Osteoblast (primary cell): ENCODE data around the gene OR1I1. TPM values are rescaled to one million over a fixed set of nuclear protein-coding genes. Genes with fewer than 3 reads are reported as not detected.

ENCODE experiments used
- DNase-seq: peaks from one replicate; pipeline ENCODE4 v3.0.0; 2011; ENCODE audit warnings: low spot score, mixed read lengths; ENCODE audit not compliant: insufficient read length; ENCODE audit errors: missing footprints
- H2AFZ ChIP-seq: 2 replicates; pipeline ENCODE4 v1.6.0; 2011; ENCODE audit warnings: mild to moderate bottlenecking, low read length
- H3K27ac ChIP-seq: 2 replicates; pipeline ENCODE4 v1.5.1; 2011; ENCODE audit warnings: mild to moderate bottlenecking, low read depth, low read length, moderate library complexity
- H3K27me3 ChIP-seq: 2 replicates; pipeline ENCODE4 v1.6.0; 2012; ENCODE audit warnings: mild to moderate bottlenecking, control low read depth, inconsistent platforms, low read length, moderate library complexity; ENCODE audit not compliant: insufficient read depth
- H3K36me3 ChIP-seq: 2 replicates; pipeline ENCODE4 v1.5.1; 2011; ENCODE audit warnings: mild to moderate bottlenecking, low read length, control low read depth, moderate library complexity; ENCODE audit not compliant: insufficient read depth
- H3K4me1 ChIP-seq: 2 replicates; pipeline ENCODE4 v1.5.1; 2011; ENCODE audit warnings: mild to moderate bottlenecking, low read length, control low read depth, moderate library complexity; ENCODE audit not compliant: insufficient read depth
- H3K4me2 ChIP-seq: 2 replicates; pipeline ENCODE4 v1.6.0; 2011; ENCODE audit warnings: mild to moderate bottlenecking, low read length; ENCODE audit not compliant: insufficient read depth
- H3K4me3 ChIP-seq: fragments of 200-600 bp; sonication (generic); 3 replicates; pipeline ENCODE4 v1.5.1; 2012; ENCODE audit warnings: mild to moderate bottlenecking, low read length, inconsistent platforms; ENCODE audit not compliant: insufficient read depth
- H3K79me2 ChIP-seq: 2 replicates; pipeline ENCODE4 v1.6.0; 2012; ENCODE audit warnings: mild to moderate bottlenecking, low read length, control low read depth, inconsistent platforms; ENCODE audit not compliant: insufficient read depth
- H3K9me3 ChIP-seq: 2 replicates; pipeline ENCODE4 v1.5.1; 2011; ENCODE audit warnings: low read depth, low read length, control low read depth
- H4K20me1 ChIP-seq: 2 replicates; pipeline ENCODE4 v1.6.0; 2012; ENCODE audit warnings: mild to moderate bottlenecking, low read length, control low read depth; ENCODE audit not compliant: insufficient read depth
- CTCF ChIP-seq: IDR thresholded peaks from 2 replicates; pipeline ENCODE4 v1.5.1; 2011; ENCODE audit warnings: mild to moderate bottlenecking, low read depth, low read length, moderate library complexity; ENCODE audit errors: extremely low read depth
- total RNA-seq: library from RNA; depleted of rRNA; stranded (reverse); fragments of >200 nt; gene quantifications from 2 replicates; pipeline ENCODE4 v1.2.3, GENCODE V29; 2012

The OR1I1 gene
- not detected in 2 replicates for total RNA-seq

GRCh38 chr19:15081911-15082310 is at the start of gene OR1I1:
Gene OR1I1 (plus strand): TSS chr19:15082211. CDS start chr19:15087066, 4,855 bp downstream.
- DNase-seq: no peak
- no peak within 1 kb of the TSS for H3K27ac ChIP-seq
- H3K4me3 ChIP-seq: no peak within 1 kb of the TSS
- H3K36me3 ChIP-seq: no peaks in the 10 kb centered on the region
- no peak within 1 kb of the TSS for H3K4me2 ChIP-seq
- H3K27me3 ChIP-seq: peaks cover 7% of the 10 kb centered on the region
- TF ChIP-seq CTCF: no peak
- H3K79me2 ChIP-seq: no peaks in the 10 kb centered on the region
- H3K4me1 ChIP-seq: no peaks in the 10 kb centered on the region
- H4K20me1 ChIP-seq: no peaks in the 10 kb centered on the region
- no peak within 1 kb of the TSS for H2AFZ ChIP-seq
- no peaks in the 10 kb centered on the region for H3K9me3 ChIP-seq

GRCh38 chr19:15035795-15036311 is 46.2 kb upstream of the OR1I1 start:
- Histone ChIP-seq H3K27ac (no peak overlapping the region), H3K4me1 (no peaks in the 10 kb centered on the region), H3K4me2 (no peak overlapping the region), H3K36me3 (no peaks in the 10 kb centered on the region), H3K4me3 (no peak overlapping the region), H3K27me3 (peaks cover 3% of the 10 kb centered on the region), H4K20me1 (no peaks in the 10 kb centered on the region), H3K9me3 (no peaks in the 10 kb centered on the region), H2AFZ (no peak overlapping the region), H3K79me2 (no peaks in the 10 kb centered on the region)
- no peak for DNase-seq
- no peak for TF ChIP-seq CTCF

- H3K4me2 ChIP-seq: no peak overlapping the region
- no peak overlapping the region for H3K4me3 ChIP-seq
- H3K4me1 ChIP-seq: no peaks in the 10 kb centered on the region
- no peak overlapping the region for H3K27ac ChIP-seq
- no peaks in the 10 kb centered on the region for H4K20me1 ChIP-seq
- H2AFZ ChIP-seq: no peak overlapping the region
- H3K9me3 ChIP-seq: no peaks in the 10 kb centered on the region
- DNase-seq: no peak
- peaks cover 3% of the 10 kb centered on the region for H3K27me3 ChIP-seq
- TF ChIP-seq CTCF: no peak
- H3K79me2 ChIP-seq: no peaks in the 10 kb centered on the region
- H3K36me3 ChIP-seq: no peaks in the 10 kb centered on the region
Measured at GRCh38 chr19:15037586-15037985, 44.4 kb upstream of the OR1I1 start.

GRCh38 chr19:15038294-15038693 is 43.7 kb upstream of the OR1I1 start:
- no peak overlapping the region for H3K4me2 ChIP-seq
- no peak overlapping the region for H3K27ac ChIP-seq
- no peaks in the 10 kb centered on the region for H3K9me3 ChIP-seq
- no peak for DNase-seq
- H3K27me3 ChIP-seq: peaks cover 3% of the 10 kb centered on the region
- no peaks in the 10 kb centered on the region for H3K36me3 ChIP-seq
- H2AFZ ChIP-seq: no peak overlapping the region
- no peak overlapping the region for H3K4me3 ChIP-seq
- TF ChIP-seq CTCF: no peak
- H3K4me1 ChIP-seq: no peaks in the 10 kb centered on the region
- no peaks in the 10 kb centered on the region for H4K20me1 ChIP-seq
- H3K79me2 ChIP-seq: no peaks in the 10 kb centered on the region
